HG03378 (cell line): Measurements from ENCODE around the gene TNFAIP8.

Experiments used
- ATAC-seq: cut with Tn5 transposase; IDR thresholded peaks from one replicate; pipeline ENCODE4 v1.9.1; 2021; ENCODE audit warnings: mild to moderate bottlenecking, moderate library complexity; ENCODE audit not compliant: unreplicated experiment

The TNFAIP8 gene

GRCh38 chr5:119345861-119346260 is 10.0 kb upstream of the TNFAIP8 start:
- no peak for ATAC-seq

GRCh38 chr5:119346394-119346793 is 9.4 kb upstream of the TNFAIP8 start:
- ATAC-seq = no peak

GRCh38 chr5:119347574-119347973 is 8.2 kb upstream of the TNFAIP8 start:
- ATAC-seq = no peak

GRCh38 chr5:119347991-119348390 is 7.8 kb upstream of the TNFAIP8 start:
- ATAC-seq = no peak

- ATAC-seq = no peak
Measured at GRCh38 chr5:119353213-119353612, 2.6 kb upstream of the TNFAIP8 start.

GRCh38 chr5:119353686-119354366 is 2.0 kb upstream of the TNFAIP8 start:
- ATAC-seq = peak; percentile 68

GRCh38 chr5:119354537-119355243 is 1.1 kb upstream of the TNFAIP8 start:
- ATAC-seq = no peak

GRCh38 chr5:119355244-119355638 is 578 bp upstream of the TNFAIP8 start:
- ATAC-seq = no peak

- no peak for ATAC-seq
Measured at GRCh38 chr5:119356612-119357188, 881 bp downstream of the TNFAIP8 start.

- ATAC-seq = no peak
Measured at GRCh38 chr5:119357270-119357669, 1.5 kb downstream of the TNFAIP8 start.

GRCh38 chr5:119357808-119358529 is 2.1 kb downstream of the TNFAIP8 start:
- ATAC-seq = no peak

GRCh38 chr5:119358530-119358900 is 2.7 kb downstream of the TNFAIP8 start:
- ATAC-seq = no peak

- ATAC-seq = no peak
Measured at GRCh38 chr5:119358901-119359603, 3.2 kb downstream of the TNFAIP8 start.

GRCh38 chr5:119359737-119360413 is 4.1 kb downstream of the TNFAIP8 start:
- no peak for ATAC-seq

- ATAC-seq = no peak
Measured at GRCh38 chr5:119360905-119361593, 5.2 kb downstream of the TNFAIP8 start.

- no peak for ATAC-seq
Measured at GRCh38 chr5:119361594-119362125, 5.8 kb downstream of the TNFAIP8 start.

- ATAC-seq = no peak
Measured at GRCh38 chr5:119362714-119363113, 6.9 kb downstream of the TNFAIP8 start.

- no peak for ATAC-seq
Measured at GRCh38 chr5:119363271-119363670, 7.5 kb downstream of the TNFAIP8 start.

GRCh38 chr5:119363936-119364335 is 8.1 kb downstream of the TNFAIP8 start:
- peak; percentile 30 for ATAC-seq
